ENCODE results near the gene TMBIM4.

Gene TMBIM4

DNA sequence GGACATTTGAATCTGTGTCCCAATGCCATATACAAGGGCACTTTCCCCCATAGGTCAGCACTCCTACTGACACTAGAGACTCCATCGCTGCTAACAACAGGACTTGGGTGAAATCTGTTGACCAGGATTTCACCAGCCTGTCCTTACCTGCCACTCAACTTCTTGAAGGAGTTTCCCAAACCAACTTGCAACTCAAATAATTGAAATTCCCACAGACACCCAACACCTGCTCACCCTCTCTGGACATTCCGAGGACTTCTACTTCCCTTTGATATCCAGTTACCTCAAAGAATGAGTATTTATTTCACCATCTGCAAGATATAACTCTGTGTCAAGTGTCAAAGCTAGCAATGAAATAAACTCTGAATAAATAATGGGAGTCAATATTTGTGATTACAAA lies 83.8 kb downstream of the TMBIM4 start:
- DNase-seq = no peak
